Fibroblast of lung (primary cell): ENCODE data around the gene GHR. TPM values are rescaled to one million over a fixed set of nuclear protein-coding genes. Genes with fewer than 3 reads are reported as not detected.

Experiments used
- DNase-seq, 2 donors: peaks; one replicate each; pipeline versions ENCODE4 v3.0.0 to v3.0.0-alpha.2; 2010; ENCODE audit warnings: low read depth in 2 of 2
- H2AFZ ChIP-seq: 2 replicates; pipeline ENCODE4 v1.5.1; 2012; ENCODE audit warnings: low read length, control low read depth, inconsistent platforms
- H3K27ac ChIP-seq: 2 replicates; pipeline ENCODE4 v1.5.1; 2011; ENCODE audit warnings: low read length, control low read depth; ENCODE audit not compliant: insufficient read depth
- H3K27me3 ChIP-seq: 2 replicates; pipeline ENCODE4 v1.5.1; 2011; ENCODE audit warnings: mild to moderate bottlenecking, low read length; ENCODE audit not compliant: control insufficient read depth, insufficient read depth
- H3K36me3 ChIP-seq: 2 replicates; pipeline ENCODE4 v1.5.1; 2011; ENCODE audit warnings: low read length; ENCODE audit not compliant: control insufficient read depth, insufficient read depth
- H3K4me1 ChIP-seq: 2 replicates; pipeline ENCODE4 v1.5.1; 2011; ENCODE audit warnings: low read length; ENCODE audit not compliant: control insufficient read depth, insufficient read depth; ENCODE audit errors: extremely low read depth
- H3K4me2 ChIP-seq: 2 replicates; pipeline ENCODE4 v1.5.1; 2011; ENCODE audit warnings: low read length, control low read depth; ENCODE audit not compliant: insufficient read depth; ENCODE audit errors: extremely low read depth
- H3K4me3 ChIP-seq, 4 experiments: fragments of 200-600 bp in 1 of 4; sonication (generic) in 1 of 4; replicated peaks in 1 of 4; 2 replicates each; pipeline ENCODE4 v1.5.1; 2011 to 2016; ENCODE audit warnings: low read length in 4 of 4, low read depth in 3 of 4, mild to moderate bottlenecking in 3 of 4, control low read depth in 2 of 4, inconsistent platforms in 1 of 4, mixed read lengths in 1 of 4; ENCODE audit not compliant: insufficient read depth in 1 of 4; ENCODE audit errors: control extremely low read depth in 1 of 4
- H3K79me2 ChIP-seq: 2 replicates; pipeline ENCODE4 v1.5.1; 2012; ENCODE audit warnings: mild to moderate bottlenecking, low read length, inconsistent platforms; ENCODE audit not compliant: control insufficient read depth, insufficient read depth
- H3K9ac ChIP-seq: 2 replicates; pipeline ENCODE4 v1.5.1; 2011; ENCODE audit warnings: mild to moderate bottlenecking, low read length, control low read depth; ENCODE audit not compliant: insufficient read depth
- H3K9me3 ChIP-seq: 2 replicates; pipeline ENCODE4 v1.5.1; 2012; ENCODE audit warnings: low read depth, low read length; ENCODE audit not compliant: control insufficient read depth, insufficient read depth
- H4K20me1 ChIP-seq: 2 replicates; pipeline ENCODE4 v1.5.1; 2011; ENCODE audit warnings: low read length; ENCODE audit not compliant: control insufficient read depth, insufficient read depth; ENCODE audit errors: extremely low read depth
- CTCF ChIP-seq, 2 donors: IDR thresholded peaks in 1 of 2; conservative IDR thresholded peaks in 1 of 2; 1 replicate in 1 of 2; 2 replicates in 1 of 2; pipeline ENCODE4 v1.5.1; 2011 to 2012; ENCODE audit warnings: low read length in 2 of 2, control low read depth in 1 of 2, inconsistent platforms in 1 of 2, low read depth in 1 of 2, mild to moderate bottlenecking in 1 of 2
- EZH2 ChIP-seq: IDR thresholded peaks from 2 replicates; pipeline ENCODE4 v1.5.1; 2012; ENCODE audit warnings: low read length, control low read depth, mild to moderate bottlenecking; ENCODE audit errors: missing control alignments
- polyA plus RNA-seq, 2 donors: library from polyadenylated mRNA; depleted of rRNA in 1 of 2; stranded (reverse) in 1 of 2; unstranded in 1 of 2; fragments of >200 nt; gene quantifications; 2 replicates each; pipeline ENCODE4 v1.2.1, GENCODE V29; 2011 to 2012; ENCODE audit warnings: missing spikeins in 1 of 2
- total RNA-seq: library from RNA; depleted of rRNA; stranded (reverse); fragments of >200 nt; gene quantifications from 2 replicates; pipeline ENCODE4 v1.2.1, GENCODE V29; 2014

GHR gene
- total and polyA plus RNA-seq, 2 donors (not counting 1 experiment from before 2014, with no cell fraction given): 2.3 to 2.4 TPM

GRCh38 chr5:42496397-42497156, 73.3 kb downstream of the GHR start:
- no peak overlapping the region for H3K27ac ChIP-seq
- no peak overlapping the region for H3K4me3 ChIP-seq
- no peaks in the 10 kb centered on the region for H3K79me2 ChIP-seq
- H3K4me1 ChIP-seq: no peaks in the 10 kb centered on the region
- no peak overlapping the region for H3K4me2 ChIP-seq
- TF ChIP-seq EZH2: no peak
- TF ChIP-seq CTCF (conservative IDR thresholded peaks at IDR 0.05 in 1 of 2, IDR thresholded peaks at IDR 0.05 in 1 of 2; ENCODE audit: low read depth in 1 of 2, low read length in 2 of 2): no peak
- no peak overlapping the region for H2AFZ ChIP-seq
- H3K36me3 ChIP-seq: no peaks in the 10 kb centered on the region
- no peaks in the 10 kb centered on the region for H3K9me3 ChIP-seq
- H3K9ac ChIP-seq: no peak overlapping the region
- H4K20me1 ChIP-seq: no peaks in the 10 kb centered on the region
- no peak for DNase-seq
- H3K27me3 ChIP-seq: no peaks in the 10 kb centered on the region

- Histone ChIP-seq H3K27me3 (no peaks in the 10 kb centered on the region), H3K27ac (no peak overlapping the region), H3K9ac (no peak overlapping the region), H2AFZ (no peak overlapping the region), H3K9me3 (no peaks in the 10 kb centered on the region), H3K79me2 (no peaks in the 10 kb centered on the region), H3K4me3 (no peak overlapping the region), H3K4me2 (no peak overlapping the region), H4K20me1 (no peaks in the 10 kb centered on the region), H3K4me1 (no peaks in the 10 kb centered on the region), H3K36me3 (no peaks in the 10 kb centered on the region)
- DNase-seq: no peak
- no peak for TF ChIP-seq EZH2
- no peak for TF ChIP-seq CTCF (conservative IDR thresholded peaks at IDR 0.05 in 1 of 2, IDR thresholded peaks at IDR 0.05 in 1 of 2; ENCODE audit: low read depth in 1 of 2, low read length in 2 of 2)
Observed at GRCh38 chr5:42498000-42498399, 74.8 kb downstream of the GHR start.

- H3K9me3 ChIP-seq: no peaks in the 10 kb centered on the region
- no peak for DNase-seq
- H3K4me1 ChIP-seq: no peaks in the 10 kb centered on the region
- TF ChIP-seq CTCF (conservative IDR thresholded peaks at IDR 0.05 in 1 of 2, IDR thresholded peaks at IDR 0.05 in 1 of 2; ENCODE audit: low read depth in 1 of 2, low read length in 2 of 2): no peak
- no peak for TF ChIP-seq EZH2
- H3K4me2 ChIP-seq: no peak overlapping the region
- H3K36me3 ChIP-seq: no peaks in the 10 kb centered on the region
- no peak overlapping the region for H3K9ac ChIP-seq
- no peaks in the 10 kb centered on the region for H3K79me2 ChIP-seq
- H2AFZ ChIP-seq: no peak overlapping the region
- no peak overlapping the region for H3K27ac ChIP-seq
- H3K27me3 ChIP-seq: no peaks in the 10 kb centered on the region
- no peak overlapping the region for H3K4me3 ChIP-seq
- H4K20me1 ChIP-seq: no peaks in the 10 kb centered on the region
Observed at GRCh38 chr5:42499016-42499415, 75.8 kb downstream of the GHR start.
